K562 (cell line): ENCODE results near the gene SLC25A1. TPM values are rescaled to one million over a fixed set of nuclear protein-coding genes. Genes with fewer than 3 reads are reported as not detected.
A peak's percentile ranks its signal among the peaks of the same experiment; 100 is the strongest.

Experiments used
- ARID3B ChIP-seq: fragments of 250-450 bp; sonication (Bioruptor Pico); IDR thresholded peaks from 2 replicates; pipeline ENCODE4 v1.4.0; 2020; ENCODE audit warnings: borderline replicate concordance
- CHD1 ChIP-seq: fragments of 200-600 bp; sonication (generic); IDR thresholded peaks from one replicate; pipeline ENCODE4 v1.6.1; 2012; ENCODE audit warnings: mild to moderate bottlenecking, moderate library complexity, low read length, inconsistent platforms
- CHD7 ChIP-seq: fragments of 200-600 bp; sonication (generic); IDR thresholded peaks from one replicate; pipeline ENCODE4 v1.6.1; 2012; ENCODE audit warnings: mild to moderate bottlenecking, low read depth, low read length, inconsistent platforms
- E2F4 ChIP-seq: sonication (generic); formaldehyde crosslinking; IDR thresholded peaks from 2 replicates; pipeline ENCODE4 v1.8.0; 2022; ENCODE audit warnings: mild to moderate bottlenecking, low read depth, missing genetic modification reagents
- E2F5 ChIP-seq: sonication (generic); formaldehyde crosslinking; IDR thresholded peaks from 2 replicates; pipeline ENCODE4 v1.8.0; 2022; ENCODE audit warnings: mild to moderate bottlenecking, missing genetic modification reagents
- HNRNPLL ChIP-seq: fragments of 200-400 bp; formaldehyde crosslinking; IDR thresholded peaks from 2 replicates; pipeline ENCODE4 v1.6.1; 2017; ENCODE audit warnings: low read length, low read depth, mild to moderate bottlenecking; ENCODE audit not compliant: poor library complexity, severe bottlenecking
- JUND ChIP-seq, 2 experiments: IDR thresholded peaks; 2 replicates in 1 of 2; 3 replicates in 1 of 2; pipeline ENCODE4 v1.6.1; 2011; ENCODE audit warnings: borderline replicate concordance in 2 of 2, low read depth in 2 of 2, low read length in 2 of 2, improper control_type of control experiment in 1 of 2, missing biosample characterization in 1 of 2, missing genetic modification characterization in 1 of 2, missing genetic modification reagents in 1 of 2
- MTA3 ChIP-seq: fragments of 450-650 bp; formaldehyde crosslinking; IDR thresholded peaks from 2 replicates; pipeline ENCODE4 v1.6.1; 2017; ENCODE audit warnings: mild to moderate bottlenecking, borderline replicate concordance
- POLR3G ChIP-seq: IDR thresholded peaks from 2 replicates; pipeline ENCODE4 v1.6.1; 2011; ENCODE audit not compliant: insufficient read length, insufficient replicate concordance; ENCODE audit errors: extremely low read depth
- RFX5 ChIP-seq: IDR thresholded peaks from 2 replicates; pipeline ENCODE4 v1.6.1; 2011; ENCODE audit warnings: low read depth, mild to moderate bottlenecking, improper control_type of control experiment, low read length
- ZBED1 ChIP-seq: IDR thresholded peaks from 2 replicates; pipeline ENCODE4 v1.6.1; 2014
- ZFPM2 ChIP-seq: fragments of 250-450 bp; sonication (Bioruptor Pico); IDR thresholded peaks from 2 replicates; pipeline ENCODE4 v1.5.1; 2022; ENCODE audit warnings: mild to moderate bottlenecking
- ZNF274 ChIP-seq: IDR thresholded peaks from 2 replicates; pipeline ENCODE4 v1.6.1; 2011; ENCODE audit warnings: low read depth, mild to moderate bottlenecking, low read length, moderate library complexity, borderline replicate concordance
- polyA plus RNA-seq, 8 experiments: library from polyadenylated mRNA; depleted of rRNA in 4 of 8; stranded (reverse) in 5 of 8; unstranded in 3 of 8; fragments of >200 nt; fragmentation: Nextera tagmentation in 2 of 8; fragmentation: Illumina TruSeq in 1 of 8; extraction: Ambion mirVana in 2 of 8; extraction: Trizol in 1 of 8; gene quantifications; 2 replicates each; pipeline versions ENCODE4 v1.2.1 to v1.2.3, GENCODE V29; 2011 to 2014; ENCODE audit warnings: inconsistent platforms in 1 of 8, missing spikeins in 1 of 8
- total RNA-seq, 7 experiments: library from RNA; depleted of rRNA in 6 of 7; stranded (reverse); fragments of >200 nt in 6 of 7; fragmentation: Illumina TruSeq in 2 of 7; extraction: Trizol in 2 of 7; gene quantifications; 2 replicates each; pipeline versions ENCODE4 v1.2.1 to v1.2.3, GENCODE V29; 2011 to 2021; ENCODE audit warnings: low replicate concordance in 1 of 7

SLC25A1 gene
- total and polyA plus RNA-seq, 9 of the 15 experiments (the other 6 are each of a cell fraction or from before 2014, with no cell fraction given), result 11.0 to 408 (median 110) TPM

GRCh38 chr22:19169947-19170318 is 8.6 kb downstream of the SLC25A1 start (continued):
- TF ChIP-seq E2F4 (CRISPR knock-in tag) (no peak), ZFPM2 (CRISPR knock-in tag) (0 out of 2 replicates have a peak, but pooled peaks have one; percentile 64), ZNF274 (0 out of 2 replicates have a peak, but pooled peaks have one; percentile 13), E2F5 (CRISPR knock-in tag) (no peak), ARID3B (CRISPR knock-in tag) (0 out of 2 replicates have a peak, but pooled peaks have one; percentile 62), JUND (IDR thresholded peaks at IDR 0.05; ENCODE audit: borderline replicate concordance, low read depth, low read length) (no peak), JUND (tag; IDR thresholded peaks at IDR 0.05; ENCODE audit: borderline replicate concordance, low read depth, low read length) (no peak), CHD1 (peak; percentile 6), POLR3G (no peak), RFX5 (no peak), MTA3 (no peak), HNRNPLL (peak; percentile 3), ZBED1 (no peak), CHD7 (peak; percentile 76)
